SK-N-SH treated with all-trans-retinoic acid at 6 μM for 48 hours (cell line): Measurements from ENCODE around the gene CACNA1A.

ENCODE experiments used
- ARNTL ChIP-seq: fragments of 450-650 bp; formaldehyde crosslinking; IDR thresholded peaks from 2 replicates; pipeline ENCODE4 v1.5.0; 2020; ENCODE audit warnings: low read depth, mild to moderate bottlenecking, moderate library complexity, borderline replicate concordance
- CSDC2 ChIP-seq: fragments of 250-450 bp; sonication (Bioruptor Pico); IDR thresholded peaks from 2 replicates; pipeline ENCODE4 v1.5.0; 2020; ENCODE audit warnings: mild to moderate bottlenecking, moderate library complexity
- POU6F1 ChIP-seq: fragments of 250-450 bp; sonication (Bioruptor Pico); IDR thresholded peaks from 2 replicates; pipeline ENCODE4 v1.8.0; 2021; ENCODE audit warnings: low read depth, mild to moderate bottlenecking, moderate library complexity, borderline replicate concordance
- RARB ChIP-seq: fragments of 250-450 bp; sonication (Bioruptor Pico); IDR thresholded peaks from 2 replicates; pipeline ENCODE4 v1.8.0; 2021; ENCODE audit warnings: mild to moderate bottlenecking, moderate library complexity

- TF ChIP-seq RARB = no peak
- TF ChIP-seq CSDC2 (CRISPR knock-in tag) = no peak
- TF ChIP-seq POU6F1 = no peak
- TF ChIP-seq ARNTL (CRISPR knock-in tag) = no peak
Measured at GRCh38 chr19:13436352-13436751, 69.9 kb downstream of the CACNA1A start.
